OCI-LY3 (cell line): ENCODE data around the gene PVRIG.

Source experiments
- EZH2phosphoT487 ChIP-seq: fragments of 200-600 bp; shearing (Covaris generic); IDR thresholded peaks from 2 replicates; pipeline ENCODE4 v1.6.1; 2018; ENCODE audit warnings: antibody characterized with exemption, mixed run types, low read depth
- TF ChIP-seq, protein P1 (sequence below): fragments of 200-600, 300-600 bp; sonication (generic); IDR thresholded peaks from 2 replicates; pipeline ENCODE4 v1.5.1; 2014; ENCODE audit warnings: antibody characterized with exemption, low read length, low read depth

DNA sequence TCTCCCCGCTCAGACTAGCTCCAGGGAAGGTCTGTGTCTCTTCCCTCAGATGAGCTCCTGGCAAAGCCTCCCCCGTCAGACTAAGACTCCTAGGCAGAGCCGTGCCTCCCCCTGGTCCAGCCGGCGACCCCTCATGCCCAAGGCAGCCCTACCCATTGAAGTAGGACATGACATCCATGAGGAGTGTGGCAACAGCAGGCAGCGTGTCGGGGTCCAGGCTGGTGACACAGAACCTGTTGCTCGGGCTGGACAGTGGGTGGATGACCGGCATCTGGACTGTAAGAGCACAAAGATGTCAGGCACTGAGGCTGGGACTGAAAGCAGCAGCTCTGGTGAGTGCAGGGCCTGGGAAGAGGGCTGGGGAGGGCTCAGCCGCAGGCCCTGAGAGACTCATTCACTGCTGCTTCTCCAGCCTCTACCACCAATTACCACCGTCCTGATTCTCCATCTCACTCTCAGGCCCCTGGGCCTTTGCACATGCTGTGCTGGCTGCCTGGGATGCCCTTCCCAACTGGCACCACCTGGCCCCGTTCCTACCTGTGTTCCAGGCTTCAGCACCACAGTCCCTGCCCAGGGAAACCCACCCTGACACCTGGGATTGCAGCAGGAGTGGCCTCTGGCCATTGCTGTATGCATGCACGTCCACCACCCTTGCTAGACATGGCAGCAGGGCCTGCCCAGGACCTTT is 2.8 kb downstream of the PVRIG start:
- TF ChIP-seq, protein P1, sequence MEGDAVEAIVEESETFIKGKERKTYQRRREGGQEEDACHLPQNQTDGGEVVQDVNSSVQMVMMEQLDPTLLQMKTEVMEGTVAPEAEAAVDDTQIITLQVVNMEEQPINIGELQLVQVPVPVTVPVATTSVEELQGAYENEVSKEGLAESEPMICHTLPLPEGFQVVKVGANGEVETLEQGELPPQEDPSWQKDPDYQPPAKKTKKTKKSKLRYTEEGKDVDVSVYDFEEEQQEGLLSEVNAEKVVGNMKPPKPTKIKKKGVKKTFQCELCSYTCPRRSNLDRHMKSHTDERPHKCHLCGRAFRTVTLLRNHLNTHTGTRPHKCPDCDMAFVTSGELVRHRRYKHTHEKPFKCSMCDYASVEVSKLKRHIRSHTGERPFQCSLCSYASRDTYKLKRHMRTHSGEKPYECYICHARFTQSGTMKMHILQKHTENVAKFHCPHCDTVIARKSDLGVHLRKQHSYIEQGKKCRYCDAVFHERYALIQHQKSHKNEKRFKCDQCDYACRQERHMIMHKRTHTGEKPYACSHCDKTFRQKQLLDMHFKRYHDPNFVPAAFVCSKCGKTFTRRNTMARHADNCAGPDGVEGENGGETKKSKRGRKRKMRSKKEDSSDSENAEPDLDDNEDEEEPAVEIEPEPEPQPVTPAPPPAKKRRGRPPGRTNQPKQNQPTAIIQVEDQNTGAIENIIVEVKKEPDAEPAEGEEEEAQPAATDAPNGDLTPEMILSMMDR = no peak
- no peak for TF ChIP-seq EZH2phosphoT487
